Endothelial cell of umbilical vein (primary cell): ENCODE data around the gene MZT2B.
"Not testable (repeated sequence)": the region's sequence is repeated elsewhere in the genome, so short reads cannot be mapped to it uniquely, and the experiment has no call there.

ENCODE experiments used
- JUN ChIP-seq: IDR thresholded peaks from 2 replicates; pipeline ENCODE4 v1.6.1; 2011; ENCODE audit warnings: borderline replicate concordance, low read depth; ENCODE audit not compliant: insufficient read length, insufficient read depth
- POLR2A ChIP-seq: IDR thresholded peaks from 2 replicates; pipeline ENCODE4 v1.6.1; 2012; ENCODE audit warnings: low read depth, mild to moderate bottlenecking, control low read depth, low read length
- TF ChIP-seq, protein P1 (sequence below): IDR thresholded peaks from 2 replicates; pipeline ENCODE4 v1.6.1; 2011; ENCODE audit not compliant: insufficient read depth, insufficient read length
- TF ChIP-seq, protein P2 (sequence below), 2 donors: IDR thresholded peaks; 1 replicate in 1 of 2; 2 replicates in 1 of 2; pipeline ENCODE4 v1.5.1; 2011; ENCODE audit warnings: low read length in 2 of 2, mild to moderate bottlenecking in 2 of 2, moderate library complexity in 2 of 2, control low read depth in 1 of 2, inconsistent platforms in 1 of 2, low read depth in 1 of 2; ENCODE audit not compliant: insufficient read depth in 1 of 2; ENCODE audit errors: extremely low read depth in 1 of 2

DNA sequence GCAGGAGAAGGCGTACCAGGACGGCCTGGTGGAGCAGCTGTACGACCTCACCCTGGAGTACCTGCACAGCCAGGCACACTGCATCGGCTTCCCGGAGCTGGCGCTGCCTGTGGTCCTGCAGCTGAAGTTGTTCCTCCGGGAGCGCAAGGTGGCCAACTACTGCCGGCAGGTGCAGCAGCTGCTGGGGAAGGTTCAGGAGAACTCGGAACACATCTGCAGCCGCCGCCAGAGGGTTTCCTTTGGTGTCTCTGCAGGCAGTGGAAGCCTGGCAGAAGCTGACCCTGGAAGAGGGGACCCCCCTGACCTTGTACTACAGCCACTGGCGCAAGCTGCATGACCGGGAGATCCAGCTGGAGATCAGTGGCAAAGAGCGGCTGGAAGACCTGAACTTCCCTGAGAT lies 48.8 kb downstream of the MZT2B start:
- TF ChIP-seq, protein P1, sequence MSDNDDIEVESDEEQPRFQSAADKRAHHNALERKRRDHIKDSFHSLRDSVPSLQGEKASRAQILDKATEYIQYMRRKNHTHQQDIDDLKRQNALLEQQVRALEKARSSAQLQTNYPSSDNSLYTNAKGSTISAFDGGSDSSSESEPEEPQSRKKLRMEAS, result not testable (repeated sequence)
- TF ChIP-seq, protein P2, sequence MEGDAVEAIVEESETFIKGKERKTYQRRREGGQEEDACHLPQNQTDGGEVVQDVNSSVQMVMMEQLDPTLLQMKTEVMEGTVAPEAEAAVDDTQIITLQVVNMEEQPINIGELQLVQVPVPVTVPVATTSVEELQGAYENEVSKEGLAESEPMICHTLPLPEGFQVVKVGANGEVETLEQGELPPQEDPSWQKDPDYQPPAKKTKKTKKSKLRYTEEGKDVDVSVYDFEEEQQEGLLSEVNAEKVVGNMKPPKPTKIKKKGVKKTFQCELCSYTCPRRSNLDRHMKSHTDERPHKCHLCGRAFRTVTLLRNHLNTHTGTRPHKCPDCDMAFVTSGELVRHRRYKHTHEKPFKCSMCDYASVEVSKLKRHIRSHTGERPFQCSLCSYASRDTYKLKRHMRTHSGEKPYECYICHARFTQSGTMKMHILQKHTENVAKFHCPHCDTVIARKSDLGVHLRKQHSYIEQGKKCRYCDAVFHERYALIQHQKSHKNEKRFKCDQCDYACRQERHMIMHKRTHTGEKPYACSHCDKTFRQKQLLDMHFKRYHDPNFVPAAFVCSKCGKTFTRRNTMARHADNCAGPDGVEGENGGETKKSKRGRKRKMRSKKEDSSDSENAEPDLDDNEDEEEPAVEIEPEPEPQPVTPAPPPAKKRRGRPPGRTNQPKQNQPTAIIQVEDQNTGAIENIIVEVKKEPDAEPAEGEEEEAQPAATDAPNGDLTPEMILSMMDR (IDR thresholded peaks at IDR 0.05; ENCODE audit: extremely low read depth in 1 of 2, insufficient read depth in 1 of 2, low read depth in 1 of 2, low read length in 2 of 2), result not testable (repeated sequence)
- TF ChIP-seq POLR2A, JUN: not testable (repeated sequence)
